Stimulated activated naive CD4-positive, alpha-beta T cell treated with Interleukin-2 at 50 U/mL for 16 hours (primary cell): Measurements from ENCODE around the gene TACC3.
A peak's percentile ranks its signal among the peaks of the same experiment; 100 is the strongest.
"Not testable (repeated sequence)": the region's sequence is repeated elsewhere in the genome, so short reads cannot be mapped to it uniquely, and the experiment has no call there.

Experiments
- DNase-seq: peaks from one replicate; lab custom pipeline; 2025; lab: John Stamatoyannopoulos, UW

Gene TACC3

GRCh38 chr4:1721003-1721665, at the start of gene TACC3, which contains the start of gene TMEM129:
TSS of gene TACC3 (plus strand) at chr4:1721521. CDS start at chr4:1723422, 1,901 bp downstream.
TSS of gene TMEM129 (minus strand) at chr4:1721323. CDS start at chr4:1720837, 486 bp downstream.
- DNase-seq, result peak; percentile 96

- no peak for DNase-seq
Measured at GRCh38 chr4:1673671-1674070, 47.6 kb upstream of the TACC3 start.

GRCh38 chr4:1674682-1675081, 46.6 kb upstream of the TACC3 start:
- DNase-seq, result no peak

- DNase-seq, result no peak
Measured at GRCh38 chr4:1675136-1675801, 46.1 kb upstream of the TACC3 start.

GRCh38 chr4:1675802-1676137, 45.6 kb upstream of the TACC3 start:
- DNase-seq, result no peak

- no peak for DNase-seq
Measured at GRCh38 chr4:1676605-1677525, 44.5 kb upstream of the TACC3 start.

GRCh38 chr4:1678244-1678643, 43.1 kb upstream of the TACC3 start:
- DNase-seq, result no peak

- DNase-seq, result no peak
Measured at GRCh38 chr4:1682860-1683259, 38.5 kb upstream of the TACC3 start.

GRCh38 chr4:1683261-1683735, 38.0 kb upstream of the TACC3 start:
- no peak for DNase-seq

- DNase-seq, result peak; percentile 91
Measured at GRCh38 chr4:1683736-1684505, 37.4 kb upstream of the TACC3 start, which contains the start of gene FAM53A. TSS of gene FAM53A (minus strand) at chr4:1684313. CDS start at chr4:1668741, 15,572 bp downstream.

- DNase-seq, result no peak
Measured at GRCh38 chr4:1684506-1685234, 36.7 kb upstream of the TACC3 start.

- DNase-seq, result no peak
Measured at GRCh38 chr4:1685235-1686150, 35.8 kb upstream of the TACC3 start.

GRCh38 chr4:1686440-1687036, 34.8 kb upstream of the TACC3 start:
- DNase-seq, result no peak

- DNase-seq, result no peak
Measured at GRCh38 chr4:1690698-1691097, 30.6 kb upstream of the TACC3 start.

GRCh38 chr4:1691737-1692373, 29.5 kb upstream of the TACC3 start:
- no peak for DNase-seq

- peak; percentile 69 for DNase-seq
Measured at GRCh38 chr4:1693131-1693896, 28.0 kb upstream of the TACC3 start.

- no peak for DNase-seq
Measured at GRCh38 chr4:1695913-1696312, 25.4 kb upstream of the TACC3 start.

GRCh38 chr4:1701671-1702070, 19.6 kb upstream of the TACC3 start:
- DNase-seq, result not testable (repeated sequence)
